ENCODE data around the gene BCL7C.

DNA sequence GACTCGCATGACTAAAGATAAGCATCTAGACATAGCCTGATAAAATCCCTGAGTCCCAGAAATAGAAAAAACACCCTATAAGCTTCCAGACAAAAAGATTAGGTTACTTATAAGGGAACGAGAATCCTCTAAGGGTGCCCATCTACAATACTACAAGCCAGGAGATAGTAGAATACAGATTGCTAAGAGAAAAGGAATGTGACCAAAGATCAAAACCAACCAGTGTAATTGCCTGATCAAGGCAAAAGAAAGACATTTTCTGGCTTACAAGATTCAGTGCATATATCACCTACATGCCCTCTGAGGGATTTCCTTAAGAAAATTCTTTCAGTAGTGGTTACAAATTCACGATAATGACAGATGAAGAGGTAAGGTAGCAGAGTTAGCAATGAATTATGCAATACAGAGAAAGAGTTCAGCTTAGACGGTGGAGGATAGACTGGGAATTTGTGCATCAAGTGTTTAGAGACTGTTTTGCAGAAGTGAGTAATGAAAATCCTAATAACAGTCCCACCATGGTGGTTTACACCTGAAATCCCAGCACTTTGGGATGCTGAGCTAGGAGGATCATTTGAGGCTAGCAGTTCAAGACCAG is 35.0 kb downstream of the BCL7C start:
- TF ChIP-seq, protein P1, sequence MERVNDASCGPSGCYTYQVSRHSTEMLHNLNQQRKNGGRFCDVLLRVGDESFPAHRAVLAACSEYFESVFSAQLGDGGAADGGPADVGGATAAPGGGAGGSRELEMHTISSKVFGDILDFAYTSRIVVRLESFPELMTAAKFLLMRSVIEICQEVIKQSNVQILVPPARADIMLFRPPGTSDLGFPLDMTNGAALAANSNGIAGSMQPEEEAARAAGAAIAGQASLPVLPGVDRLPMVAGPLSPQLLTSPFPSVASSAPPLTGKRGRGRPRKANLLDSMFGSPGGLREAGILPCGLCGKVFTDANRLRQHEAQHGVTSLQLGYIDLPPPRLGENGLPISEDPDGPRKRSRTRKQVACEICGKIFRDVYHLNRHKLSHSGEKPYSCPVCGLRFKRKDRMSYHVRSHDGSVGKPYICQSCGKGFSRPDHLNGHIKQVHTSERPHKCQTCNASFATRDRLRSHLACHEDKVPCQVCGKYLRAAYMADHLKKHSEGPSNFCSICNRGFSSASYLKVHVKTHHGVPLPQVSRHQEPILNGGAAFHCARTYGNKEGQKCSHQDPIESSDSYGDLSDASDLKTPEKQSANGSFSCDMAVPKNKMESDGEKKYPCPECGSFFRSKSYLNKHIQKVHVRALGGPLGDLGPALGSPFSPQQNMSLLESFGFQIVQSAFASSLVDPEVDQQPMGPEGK (CRISPR knock-in tag; IDR thresholded peaks at IDR 0.05; ENCODE audit: borderline replicate concordance), result no peak
- TF ChIP-seq ZNF8 (CRISPR knock-in tag; IDR thresholded peaks at IDR 0.05) (no peak), PPARA (CRISPR knock-in tag; IDR thresholded peaks at IDR 0.05; ENCODE audit: borderline replicate concordance) (no peak), ZNF565 (CRISPR knock-in tag; conservative IDR thresholded peaks at IDR 0.05; ENCODE audit: low read depth) (no peak), ARNTL (CRISPR knock-in tag; IDR thresholded peaks at IDR 0.05; ENCODE audit: borderline replicate concordance, low read depth) (no peak), CSDC2 (CRISPR knock-in tag; IDR thresholded peaks at IDR 0.05) (no peak), BACH2 (CRISPR knock-in tag; IDR thresholded peaks at IDR 0.05; ENCODE audit: borderline replicate concordance) (no peak), ESRRG (CRISPR knock-in tag; IDR thresholded peaks at IDR 0.05) (no peak), OSR1 (CRISPR knock-in tag; IDR thresholded peaks at IDR 0.05) (no peak), SNAI2 (CRISPR knock-in tag; IDR thresholded peaks at IDR 0.05) (no peak), TOX (CRISPR knock-in tag; IDR thresholded peaks at IDR 0.05; ENCODE audit: borderline replicate concordance) (no peak)
